PC-3 (cell line): ENCODE results near the gene ETV1.

Experiments used
- CTCF ChIP-seq: fragments of 300-600 bp; sonication (generic); conservative IDR thresholded peaks from 2 replicates; pipeline ENCODE4 v1.5.1; 2017; ENCODE audit warnings: antibody characterized with exemption, low read depth, mild to moderate bottlenecking, low read length
- EZH2 ChIP-seq: fragments of 300-600 bp; sonication (generic); IDR thresholded peaks from one replicate; pipeline ENCODE4 v1.6.1; 2017; ENCODE audit warnings: antibody characterized with exemption, mild to moderate bottlenecking, low read length; ENCODE audit not compliant: unreplicated experiment

- no peak for TF ChIP-seq CTCF
- no peak for TF ChIP-seq EZH2
Measured at GRCh38 chr7:13979671-13980435, 9.6 kb downstream of the ETV1 start.
